Measurements from ENCODE around the gene CIAPIN1. TPM values are rescaled to one million over a fixed set of nuclear protein-coding genes. Genes with fewer than 3 reads are reported as not detected.

CIAPIN1 gene
- 70.1 to 90.2 TPM (median 76.5 TPM) in 5 replicates for total RNA-seq (2022; extraction: Qiagen RNA extraction)

DNA sequence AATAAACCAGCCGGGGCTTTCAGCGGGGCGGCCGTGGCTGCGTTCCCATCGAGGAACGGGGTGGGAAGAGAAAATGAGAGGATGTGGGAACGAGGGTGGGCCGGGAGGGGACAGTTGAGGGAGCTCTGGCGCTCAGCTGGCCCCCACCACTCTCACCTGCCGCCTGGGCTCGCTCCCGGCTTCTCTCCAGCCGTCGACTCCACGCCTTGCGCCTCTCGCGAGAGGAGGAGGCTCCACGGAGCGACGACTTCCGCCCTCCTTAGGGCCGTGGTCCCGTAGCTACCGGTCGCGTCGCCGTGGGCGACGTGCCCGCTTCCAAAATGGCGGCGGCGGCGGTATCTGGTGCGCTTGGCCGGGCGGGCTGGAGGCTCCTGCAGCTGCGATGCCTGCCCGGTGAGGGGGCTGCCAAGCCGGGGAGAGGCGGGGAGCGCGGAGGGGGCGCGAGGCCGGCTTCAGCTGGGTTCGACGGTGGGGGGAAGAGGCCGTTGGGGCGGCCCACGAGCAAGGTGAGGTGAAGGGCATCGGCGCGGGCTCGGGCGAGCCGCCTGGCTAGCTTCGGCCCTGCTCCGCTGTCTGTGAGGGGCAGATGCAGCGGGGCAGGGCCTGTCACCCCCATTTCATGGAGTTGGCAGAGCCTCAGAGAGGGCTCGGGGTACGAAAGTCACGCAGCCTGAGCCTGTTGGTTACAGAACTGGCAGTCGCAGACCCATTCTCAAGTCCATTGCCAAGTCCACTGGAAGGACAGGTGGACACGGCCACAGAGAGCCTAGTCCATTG is at the start of gene CIAPIN1, which contains the start of gene COQ9:
CIAPIN1 (minus strand) TSS at position 200 of the 777 bp plus-strand sequence. CDS start 6,457 bp downstream, outside the sequence.
COQ9 (plus strand) TSS at position 294 of the 777 bp plus-strand sequence; CDS start at position 321, 27 bp downstream.

DNA sequence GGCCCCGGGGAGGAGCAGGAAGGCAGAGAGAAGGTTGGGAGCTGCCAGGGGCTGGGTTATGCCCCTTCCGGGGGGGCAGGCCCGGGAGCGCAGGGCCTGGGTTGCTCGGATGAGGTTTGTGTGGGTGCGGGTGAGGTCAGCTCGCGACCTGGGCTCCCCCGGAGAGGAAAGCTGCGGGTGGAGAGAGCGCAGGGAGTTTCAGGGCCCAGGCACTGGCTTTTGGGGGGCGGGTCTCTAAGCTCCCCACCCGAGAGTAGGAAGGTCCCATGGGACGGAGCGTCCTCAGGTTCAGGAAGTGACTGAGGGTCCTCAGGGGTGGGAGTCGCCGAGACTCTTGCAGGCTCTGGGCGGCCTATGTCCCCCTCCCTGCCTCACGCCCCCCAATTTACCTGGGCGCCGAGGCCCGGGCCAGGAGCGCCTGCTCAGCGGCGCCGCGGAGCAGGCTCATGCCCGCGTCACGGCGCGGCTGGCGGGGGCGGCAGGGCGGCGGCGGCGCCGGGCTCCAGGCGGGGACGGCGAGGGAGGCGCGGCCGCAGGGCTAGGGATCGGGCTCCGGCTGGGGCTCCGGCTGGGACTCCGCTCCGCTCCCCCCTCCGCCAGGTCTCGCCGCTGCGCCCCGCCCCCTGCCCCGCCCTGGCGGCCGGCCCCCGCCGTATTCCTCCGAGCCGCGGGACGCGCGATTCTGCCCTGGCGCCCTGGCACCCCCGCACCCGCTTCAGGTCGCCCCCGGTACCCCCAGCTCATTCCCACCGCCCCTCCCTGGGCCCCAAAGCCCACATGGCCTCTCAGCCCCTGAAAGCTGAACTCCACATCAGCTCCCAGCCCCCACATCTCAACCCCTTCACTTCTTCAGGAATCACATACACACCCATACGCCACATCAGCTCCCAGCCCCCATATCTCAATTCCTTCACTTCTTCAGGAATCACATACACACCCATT is 39.0 kb upstream of the CIAPIN1 start, which contains the start of gene DOK4:
DOK4 (minus strand) TSS at position 578 of the 942 bp plus-strand sequence. CDS start 6,986 bp downstream, outside the sequence.

DNA sequence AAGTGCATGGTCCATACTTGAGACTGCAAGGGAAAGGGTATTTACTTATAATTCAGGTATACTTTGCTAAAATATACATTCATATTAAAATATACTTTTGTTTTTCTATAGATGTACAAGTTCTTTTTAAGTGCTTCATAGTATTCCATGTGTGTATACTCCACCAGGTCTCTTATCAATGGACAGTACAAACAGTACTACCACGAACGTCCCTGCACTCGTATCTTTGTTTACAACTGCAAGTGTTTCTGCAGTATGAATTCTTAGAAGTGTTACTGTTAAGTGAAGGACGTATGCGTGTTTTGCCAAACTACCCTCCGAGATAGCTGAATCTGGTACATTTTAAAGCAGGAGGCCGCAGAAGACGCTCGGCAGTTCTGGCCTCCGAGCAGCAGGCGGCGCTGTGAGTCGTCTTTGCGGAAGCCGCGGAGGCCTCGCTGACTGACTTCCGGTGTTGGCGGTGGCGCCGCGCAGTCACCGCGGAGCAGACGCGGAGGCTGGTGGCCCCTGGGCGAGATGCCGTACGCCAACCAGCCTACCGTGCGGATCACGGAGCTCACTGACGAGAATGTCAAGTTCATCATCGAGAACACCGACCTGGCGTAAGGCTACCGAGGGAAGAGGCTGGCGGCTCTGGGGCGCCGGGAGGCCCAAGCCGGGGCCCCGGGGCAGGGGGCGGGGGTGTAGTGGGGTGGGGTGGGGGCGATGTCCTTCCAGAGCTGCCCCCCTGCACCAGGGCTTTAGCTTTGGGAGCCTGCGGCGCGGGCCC is 15.2 kb upstream of the CIAPIN1 start, which contains the start of gene POLR2C:
POLR2C (plus strand) TSS at position 471 of the 769 bp plus-strand sequence; CDS start at position 517, 46 bp downstream.

DNA sequence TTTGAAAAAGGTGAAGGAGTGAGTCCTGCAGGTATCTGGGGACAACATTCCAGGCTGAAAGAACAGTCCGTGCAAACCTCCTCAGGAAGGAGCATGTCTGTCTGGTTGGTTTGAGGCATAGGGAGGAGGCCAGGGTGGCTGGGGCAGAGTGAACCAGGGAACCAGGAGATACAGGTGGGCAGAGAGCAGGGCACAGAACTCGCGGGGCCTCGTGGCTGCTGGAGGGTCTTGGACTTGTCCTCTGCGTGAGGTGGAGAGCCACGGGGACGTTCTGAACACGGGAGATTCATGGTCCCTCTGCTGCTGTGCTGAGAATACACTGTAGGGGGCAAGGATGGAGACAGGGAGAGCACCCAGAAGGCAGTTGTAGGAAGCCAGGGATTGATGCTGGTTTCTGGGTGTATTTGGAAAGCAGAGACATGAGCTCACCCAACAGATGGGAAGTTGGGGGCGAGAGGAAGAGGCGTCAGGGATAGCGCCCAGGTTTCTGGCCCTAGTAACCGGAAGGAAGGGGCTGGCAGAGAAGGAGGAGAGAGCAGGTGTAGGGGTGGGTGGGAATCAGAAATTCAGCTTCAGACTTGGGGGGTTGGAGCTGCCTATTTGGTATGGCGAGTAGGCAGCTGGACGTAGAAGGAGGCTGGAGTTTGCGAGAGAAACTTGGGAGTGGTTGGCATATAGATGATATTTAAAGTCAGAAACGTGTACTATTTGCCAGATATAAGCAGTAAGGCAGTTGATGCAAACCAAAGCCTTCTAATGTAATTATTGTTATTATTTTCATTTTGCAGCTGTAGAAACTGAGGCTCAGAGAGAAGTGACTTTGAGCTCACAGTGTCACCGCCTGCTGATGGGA is 43.0 kb downstream of the CIAPIN1 start, which contains the start of gene CCL17:
CCL17 (plus strand) TSS at position 803 of the 853 bp plus-strand sequence. CDS start 9,166 bp downstream, outside the sequence.

Other genes starting within 250 kb of the CIAPIN1 start
- 69.4 to 80.2 TPM (median 74.9 TPM) in 5 replicates for gene ARL2BP, start 202.1 kb downstream of the CIAPIN1 start, total RNA-seq (2022; extraction: Qiagen RNA extraction)
- gene PLLP, start 162.7 kb downstream of the CIAPIN1 start, total RNA-seq (2022; extraction: Qiagen RNA extraction): 1.2 to 1.8 TPM (median 1.6 TPM) in 5 replicates
- gene CCL22, start 88.6 kb downstream of the CIAPIN1 start, total RNA-seq (2022; extraction: Qiagen RNA extraction): 0.02 to 0.07 TPM (median 0.05 TPM) in 4 of 5 replicates, not detected in the other
- gene CX3CL1, start 74.9 kb downstream of the CIAPIN1 start, total RNA-seq (2022; extraction: Qiagen RNA extraction): 0.03 to 0.17 TPM (median 0.07 TPM) in 5 replicates
- not detected in 5 replicates for gene CCL17, start 42.6 kb downstream of the CIAPIN1 start, total RNA-seq (2022; extraction: Qiagen RNA extraction)
- 40.1 to 53.3 TPM (median 51.4 TPM) in 5 replicates for gene COQ9, start 94 bp upstream of the CIAPIN1 start, total RNA-seq (2022; extraction: Qiagen RNA extraction)
- gene POLR2C, start 15.3 kb upstream of the CIAPIN1 start, total RNA-seq (2022; extraction: Qiagen RNA extraction): 105 to 158 TPM (median 114 TPM) in 5 replicates
- 33.9 to 50.3 TPM (median 41.5 TPM) in 5 replicates for gene DOK4, start 39.1 kb upstream of the CIAPIN1 start, total RNA-seq (2022; extraction: Qiagen RNA extraction)
- gene CCDC102A, start 89.2 kb upstream of the CIAPIN1 start, total RNA-seq (2022; extraction: Qiagen RNA extraction): 6.6 to 9.9 TPM (median 8.3 TPM) in 5 replicates
- gene ADGRG5, start 95.3 kb upstream of the CIAPIN1 start, total RNA-seq (2022; extraction: Qiagen RNA extraction): 0.05 to 0.08 TPM (median 0.06 TPM) in 5 replicates
- 157 to 234 TPM (median 197 TPM) in 5 replicates for gene ADGRG1, start 181.2 kb upstream of the CIAPIN1 start, total RNA-seq (2022; extraction: Qiagen RNA extraction)
- gene ADGRG3, start 220.9 kb upstream of the CIAPIN1 start, total RNA-seq (2022; extraction: Qiagen RNA extraction): 0.36 to 0.72 TPM (median 0.56 TPM) in 5 replicates
- 0.03 to 0.06 TPM (median 0.05 TPM) in 4 of 5 replicates, not detected in the other for gene DRC7, start 247.4 kb upstream of the CIAPIN1 start, total RNA-seq (2022; extraction: Qiagen RNA extraction)